GM18526 (cell line): ENCODE measurements around the gene CABLES1.

Experiments
- POLR2A ChIP-seq: IDR thresholded peaks from 3 replicates; pipeline ENCODE4 v1.6.1; 2011; ENCODE audit not compliant: insufficient read length; ENCODE audit errors: extremely low read depth

CABLES1 gene

GRCh38 chr18:23107718-23108117 lies 27.6 kb upstream of the CABLES1 start:
- TF ChIP-seq POLR2A = no peak

- TF ChIP-seq POLR2A = no peak
Measured at GRCh38 chr18:23108496-23108895, 26.8 kb upstream of the CABLES1 start.

- TF ChIP-seq POLR2A = no peak
Measured at GRCh38 chr18:23113576-23113975, 21.7 kb upstream of the CABLES1 start.

GRCh38 chr18:23114171-23114881 lies 21.0 kb upstream of the CABLES1 start:
- TF ChIP-seq POLR2A = no peak

GRCh38 chr18:23114911-23115310 lies 20.4 kb upstream of the CABLES1 start:
- TF ChIP-seq POLR2A = no peak

GRCh38 chr18:23115683-23116096 lies 19.6 kb upstream of the CABLES1 start:
- TF ChIP-seq POLR2A = no peak

GRCh38 chr18:23121133-23121532 lies 14.2 kb upstream of the CABLES1 start:
- no peak for TF ChIP-seq POLR2A

- TF ChIP-seq POLR2A = no peak
Measured at GRCh38 chr18:23122334-23123229, 12.7 kb upstream of the CABLES1 start.

- TF ChIP-seq POLR2A = no peak
Measured at GRCh38 chr18:23126376-23127056, 8.8 kb upstream of the CABLES1 start.

- no peak for TF ChIP-seq POLR2A
Measured at GRCh38 chr18:23127090-23127489, 8.2 kb upstream of the CABLES1 start.

GRCh38 chr18:23129355-23130002 lies 5.8 kb upstream of the CABLES1 start:
- no peak for TF ChIP-seq POLR2A

- no peak for TF ChIP-seq POLR2A
Measured at GRCh38 chr18:23131693-23132319, 3.5 kb upstream of the CABLES1 start.

GRCh38 chr18:23133860-23134779 lies 1.2 kb upstream of the CABLES1 start:
- TF ChIP-seq POLR2A = peak; percentile 88

- TF ChIP-seq POLR2A = peak; percentile 18
Measured at GRCh38 chr18:23135550-23136325, 453 bp downstream of the CABLES1 start.
